GM18909 (cell line): ENCODE measurements around the gene C4orf17.

Experiments used
- ATAC-seq: cut with Tn5 transposase; IDR thresholded peaks from one replicate; pipeline ENCODE4 v1.9.1; 2021; ENCODE audit warnings: mild to moderate bottlenecking; ENCODE audit not compliant: unreplicated experiment, poor library complexity

Gene C4orf17

DNA sequence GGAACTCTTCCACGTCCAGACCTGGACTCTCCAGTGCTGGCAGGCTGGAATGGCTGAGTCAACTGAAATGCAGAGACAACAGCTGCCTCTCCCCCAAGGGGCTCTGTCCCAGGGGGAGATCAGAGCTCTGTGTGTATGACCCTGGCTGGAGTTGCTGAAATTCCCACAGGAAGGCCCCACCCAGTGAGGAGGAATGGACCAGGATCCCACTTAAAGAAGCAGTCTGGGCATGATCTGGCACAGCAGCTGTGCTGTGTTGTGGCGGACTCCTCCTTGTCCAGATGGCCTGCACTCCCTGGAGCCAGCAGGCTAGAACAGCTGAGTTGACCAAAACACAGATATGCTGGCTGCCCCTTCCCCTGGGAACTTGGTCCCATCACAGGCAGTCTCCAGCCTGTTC lies 25.4 kb downstream of the C4orf17 start:
- no peak for ATAC-seq

- ATAC-seq = no peak
Measured at GRCh38 chr4:99536848-99537247, 26.0 kb downstream of the C4orf17 start.

DNA sequence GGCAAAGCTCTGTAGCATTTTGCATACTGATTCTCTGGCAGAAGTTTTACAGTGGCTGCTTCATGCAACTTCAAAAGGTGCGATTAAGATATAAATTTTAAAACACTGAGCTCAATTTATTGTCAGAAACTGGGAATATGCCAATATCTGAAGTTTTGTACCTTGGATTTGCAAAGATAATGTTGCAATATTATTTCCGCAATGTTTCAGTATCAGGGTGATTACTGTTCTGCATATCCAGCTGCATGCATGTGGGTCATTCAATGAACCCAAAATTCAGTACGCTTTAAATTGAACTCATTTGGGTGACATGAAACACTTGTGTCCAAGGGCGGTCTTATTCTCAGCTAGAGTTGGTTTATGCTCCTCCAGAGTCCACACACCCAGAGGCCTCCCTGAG lies 26.9 kb downstream of the C4orf17 start:
- ATAC-seq = no peak

DNA sequence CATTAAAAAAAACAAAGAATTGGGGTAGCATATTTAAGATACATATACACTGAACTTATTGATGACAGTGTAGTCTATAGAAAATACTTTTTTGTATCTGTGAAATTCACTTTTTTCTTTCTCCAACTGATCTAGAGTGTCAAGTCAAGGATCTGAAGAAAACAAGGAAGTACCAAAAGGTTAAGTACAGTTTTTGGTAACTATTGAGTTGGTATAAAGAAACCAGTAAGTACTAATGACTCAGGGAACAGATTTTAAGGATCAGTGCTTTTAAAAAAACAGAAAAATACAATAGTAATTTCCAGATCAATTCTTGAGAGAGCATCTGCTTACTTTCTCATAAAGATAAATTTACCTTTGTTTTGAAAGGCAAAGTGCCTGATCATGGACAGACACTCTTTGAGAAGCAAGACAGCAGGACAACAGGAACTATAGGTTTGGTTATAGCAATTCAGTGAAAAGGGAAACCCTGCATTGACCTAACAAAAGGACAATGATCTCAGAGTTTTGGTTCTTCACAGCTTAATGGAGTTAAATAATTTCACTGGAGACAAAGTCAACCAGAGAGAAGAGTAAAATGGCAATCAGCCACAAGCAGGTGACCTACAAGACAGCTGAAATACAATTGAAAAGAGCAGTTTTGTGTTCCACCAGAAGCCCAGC lies 29.6 kb downstream of the C4orf17 start:
- ATAC-seq = no peak

- no peak for ATAC-seq
Measured at GRCh38 chr4:99552872-99553271, 42.1 kb downstream of the C4orf17 start.

DNA sequence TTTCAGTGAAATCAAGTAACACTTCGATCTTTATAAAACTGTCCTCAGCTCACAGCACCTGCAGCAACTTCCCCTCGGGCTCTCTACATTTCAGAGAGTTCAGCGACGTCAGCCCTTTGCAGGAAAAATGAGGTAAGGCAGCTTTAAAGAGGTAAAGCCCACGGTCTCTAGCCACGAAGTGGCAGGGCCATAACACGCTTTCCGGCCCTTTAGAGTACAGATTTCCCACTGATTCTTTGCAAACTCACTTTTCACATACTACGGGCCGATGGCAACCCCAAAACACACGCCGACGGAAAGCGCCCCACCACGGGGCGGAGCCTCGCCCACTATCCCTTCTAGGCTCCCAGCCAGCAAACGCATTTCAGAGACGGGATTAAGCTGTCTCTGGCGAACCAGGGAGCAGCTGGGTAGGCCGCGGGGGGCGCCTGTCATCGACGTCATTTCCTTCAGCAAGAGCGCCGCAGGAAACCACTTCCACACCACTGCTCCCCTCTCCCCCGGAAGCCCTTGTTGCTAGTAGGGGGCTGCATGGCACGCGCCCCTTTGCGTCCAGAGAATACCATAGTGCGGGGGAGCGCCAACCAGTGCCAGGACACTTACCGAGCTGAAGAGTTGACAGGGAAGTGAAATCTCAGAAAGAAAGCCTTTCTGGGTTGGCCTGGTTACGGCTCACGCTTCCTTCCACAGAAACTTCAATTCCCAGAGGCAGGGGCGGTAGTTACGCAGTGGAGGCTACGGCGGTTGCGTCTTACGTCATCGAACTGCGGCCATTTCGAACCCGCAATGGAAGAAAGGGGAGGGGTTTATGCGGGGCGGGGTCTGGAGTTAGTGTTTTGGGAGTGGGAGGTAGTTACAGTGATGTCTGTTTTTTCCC lies 52.7 kb downstream of the C4orf17 start, which contains the start of gene TRMT10A:
Gene TRMT10A (minus strand): TSS at position 730 of the 877 bp plus-strand sequence. CDS start 4,701 bp downstream, outside the sequence.
- peak; percentile 96 for ATAC-seq

GRCh38 chr4:99564921-99565320 lies 54.1 kb downstream of the C4orf17 start:
- no peak for ATAC-seq

- no peak for ATAC-seq
Measured at GRCh38 chr4:99571883-99572282, 61.1 kb downstream of the C4orf17 start.

DNA sequence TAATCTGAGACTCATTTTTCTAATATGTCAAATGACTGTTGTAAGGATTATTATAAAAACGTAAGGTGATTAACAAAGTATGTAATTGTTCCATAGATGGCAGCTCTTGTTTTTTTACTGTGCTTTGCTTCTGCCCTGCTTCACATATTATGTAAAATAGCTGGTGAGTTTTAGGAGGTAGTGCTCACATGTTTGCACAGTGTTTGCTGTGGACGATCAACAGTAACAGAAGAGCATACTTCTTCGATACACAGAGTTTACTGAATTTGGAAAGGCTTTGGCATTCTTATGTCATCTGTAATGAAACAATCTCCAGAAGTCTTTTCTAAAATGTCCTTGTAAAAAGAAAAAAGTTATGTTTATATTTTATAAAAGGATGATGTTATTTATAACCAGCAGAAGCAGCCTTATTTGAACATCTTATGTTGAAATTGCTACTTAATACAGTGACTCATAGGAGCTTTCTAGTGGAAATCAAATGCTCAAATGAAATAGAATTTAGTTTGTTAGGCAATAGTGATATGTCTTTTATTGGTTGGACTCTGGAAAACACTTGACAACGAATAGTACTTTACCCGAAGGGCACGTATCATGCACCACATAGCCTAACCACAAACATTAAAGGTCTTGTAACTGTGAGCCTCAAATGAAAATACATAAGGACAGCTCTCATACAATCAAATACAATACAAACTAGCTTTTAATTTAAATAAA lies 61.9 kb downstream of the C4orf17 start:
- ATAC-seq = no peak

DNA sequence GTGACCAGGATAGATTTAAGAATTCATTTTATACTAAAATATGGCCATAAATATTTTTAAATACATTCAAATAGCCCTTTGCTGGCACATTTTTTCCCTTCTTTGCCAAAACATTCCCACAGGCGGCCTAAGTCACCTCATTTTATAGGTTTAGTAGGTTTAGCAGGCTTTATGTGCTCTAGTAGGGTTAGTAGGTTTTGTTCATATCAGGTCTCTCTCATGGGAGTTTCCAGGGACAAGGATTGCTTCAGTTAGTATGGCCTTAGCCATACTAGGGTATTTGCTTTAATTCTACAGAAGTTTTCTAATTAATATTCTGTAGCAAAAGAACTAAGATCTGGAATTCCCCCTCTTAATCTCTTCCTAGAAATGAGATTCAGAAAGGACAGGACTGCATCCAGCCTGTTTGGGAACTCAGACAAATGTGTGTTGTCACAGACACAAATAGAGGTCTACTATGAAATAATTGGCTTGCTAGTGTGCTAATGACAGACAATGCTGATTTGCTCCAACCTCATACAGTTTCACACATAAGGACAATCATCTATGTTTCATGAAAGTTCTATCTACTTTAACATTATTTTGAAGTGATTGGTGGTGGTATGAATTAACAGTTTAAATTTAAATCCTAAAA lies 63.0 kb downstream of the C4orf17 start:
- ATAC-seq = no peak

- peak; percentile 77 for ATAC-seq
Measured at GRCh38 chr4:99574530-99575324, 63.9 kb downstream of the C4orf17 start, which contains the start of gene MTTP. Gene MTTP (plus strand): TSS chr4:99574824. CDS start chr4:99574910, 86 bp downstream.

DNA sequence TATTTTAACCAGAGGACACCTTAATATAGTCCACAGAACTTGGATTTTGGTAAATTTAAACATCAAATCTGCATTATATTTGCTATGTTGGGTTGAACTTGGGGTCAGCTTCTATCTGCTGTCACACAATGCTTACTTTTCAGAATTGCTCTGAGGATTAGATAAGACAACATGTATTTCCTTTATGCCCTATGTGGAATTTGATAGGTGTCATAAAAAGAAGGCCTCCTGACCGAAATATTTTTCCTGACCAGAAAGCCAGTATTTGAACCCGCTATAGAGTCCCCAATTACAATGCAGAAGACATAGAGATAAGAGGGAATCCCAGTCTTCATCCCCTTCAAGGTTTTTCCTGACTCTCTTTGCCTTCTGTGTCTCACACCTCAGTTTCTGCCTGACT lies 67.9 kb downstream of the C4orf17 start:
- ATAC-seq = no peak

- no peak for ATAC-seq
Measured at GRCh38 chr4:99585516-99585915, 74.7 kb downstream of the C4orf17 start.

- ATAC-seq = no peak
Measured at GRCh38 chr4:99586322-99586721, 75.5 kb downstream of the C4orf17 start.

DNA sequence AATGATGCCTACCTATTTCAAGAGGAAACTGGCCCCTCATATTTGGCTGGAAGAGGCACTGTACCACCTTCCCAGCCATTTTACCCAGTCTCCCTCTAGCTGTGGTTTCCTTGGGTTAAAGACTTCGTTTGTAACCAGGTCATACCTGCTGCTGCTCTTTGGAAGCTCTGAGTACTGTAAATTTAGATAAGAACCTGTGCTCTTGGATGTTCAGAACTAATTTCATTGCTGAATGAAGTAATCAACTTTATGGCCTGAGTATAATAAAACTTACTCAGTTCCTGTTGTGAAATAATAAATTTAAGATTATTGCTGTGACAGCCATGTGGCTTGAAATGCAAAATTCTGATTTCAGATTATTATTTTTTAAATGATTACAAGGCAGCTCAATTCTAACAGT lies 76.0 kb downstream of the C4orf17 start:
- ATAC-seq = no peak

GRCh38 chr4:99587309-99587708 lies 76.5 kb downstream of the C4orf17 start:
- ATAC-seq = no peak

DNA sequence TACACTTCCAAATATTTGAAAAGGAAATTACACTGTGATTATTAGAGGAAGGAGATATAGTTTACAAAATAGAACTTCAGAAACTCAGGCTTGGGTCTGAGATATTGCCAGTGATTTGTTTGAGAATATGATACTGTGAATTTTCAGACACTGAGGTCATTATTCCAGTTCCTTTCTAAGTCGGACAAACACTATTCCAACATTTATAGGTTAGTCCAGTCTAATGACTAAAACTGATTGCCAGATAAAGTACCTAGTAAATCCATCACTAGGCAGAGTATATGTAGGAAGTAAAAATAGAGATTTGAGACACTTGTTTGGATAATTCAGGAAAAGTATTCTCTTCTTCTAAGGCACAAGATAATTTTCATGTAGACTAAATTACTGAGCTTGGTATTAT lies 77.0 kb downstream of the C4orf17 start:
- ATAC-seq = no peak

DNA sequence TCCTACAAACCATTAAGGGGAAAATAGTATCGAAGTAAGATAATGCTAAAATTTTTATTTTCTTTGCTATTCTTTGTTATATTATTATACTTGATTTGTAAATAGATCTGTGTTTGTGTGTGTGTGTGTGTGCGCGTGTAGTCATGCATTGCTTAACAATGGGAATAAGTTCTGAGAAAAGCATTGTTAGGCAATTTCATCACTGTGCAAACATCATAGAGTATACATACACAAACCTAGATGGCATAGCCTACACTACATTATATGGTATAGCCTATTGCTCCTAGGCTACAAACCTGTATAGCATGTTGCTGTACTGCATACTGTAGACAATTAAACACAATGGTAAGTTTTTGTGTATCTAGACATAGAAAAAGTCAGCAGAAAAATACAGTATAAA lies 80.9 kb downstream of the C4orf17 start:
- no peak for ATAC-seq
